Activated effector memory CD4-positive, alpha-beta T cell treated with anti-CD3 and anti-CD28 coated beads, Interleukin-2, amount 50 U/mL, for 16 hours (primary cell): ENCODE data around the gene CLCNKA.
"Not testable (repeated sequence)": the region's sequence is repeated elsewhere in the genome, so short reads cannot be mapped to it uniquely, and the experiment has no call there.

ENCODE experiments used
- DNase-seq: peaks from one replicate; pipeline ENCODE4 v3.0.0-alpha.2; 2020

The CLCNKA gene

DNA sequence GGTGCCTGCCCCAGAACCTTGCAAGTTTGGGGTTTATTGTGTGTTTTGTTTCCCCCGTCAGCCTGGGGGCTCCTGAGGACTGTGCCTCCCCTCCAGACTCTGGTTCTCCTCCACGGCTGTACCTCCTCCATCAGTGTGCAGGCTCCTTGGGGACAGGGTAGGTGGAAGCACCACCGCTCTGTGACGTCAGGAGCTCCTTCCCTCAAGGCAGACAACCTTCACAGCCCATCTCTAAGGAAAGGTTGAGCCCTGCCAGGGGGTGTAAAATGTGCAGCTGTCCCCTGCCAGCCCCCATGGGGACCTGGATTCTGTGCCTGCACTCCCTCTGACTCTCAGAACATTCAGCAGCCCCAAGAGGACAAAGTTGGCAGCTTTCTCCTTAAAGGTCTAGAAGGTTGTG lies 3.5 kb upstream of the CLCNKA start:
- no peak for DNase-seq

DNA sequence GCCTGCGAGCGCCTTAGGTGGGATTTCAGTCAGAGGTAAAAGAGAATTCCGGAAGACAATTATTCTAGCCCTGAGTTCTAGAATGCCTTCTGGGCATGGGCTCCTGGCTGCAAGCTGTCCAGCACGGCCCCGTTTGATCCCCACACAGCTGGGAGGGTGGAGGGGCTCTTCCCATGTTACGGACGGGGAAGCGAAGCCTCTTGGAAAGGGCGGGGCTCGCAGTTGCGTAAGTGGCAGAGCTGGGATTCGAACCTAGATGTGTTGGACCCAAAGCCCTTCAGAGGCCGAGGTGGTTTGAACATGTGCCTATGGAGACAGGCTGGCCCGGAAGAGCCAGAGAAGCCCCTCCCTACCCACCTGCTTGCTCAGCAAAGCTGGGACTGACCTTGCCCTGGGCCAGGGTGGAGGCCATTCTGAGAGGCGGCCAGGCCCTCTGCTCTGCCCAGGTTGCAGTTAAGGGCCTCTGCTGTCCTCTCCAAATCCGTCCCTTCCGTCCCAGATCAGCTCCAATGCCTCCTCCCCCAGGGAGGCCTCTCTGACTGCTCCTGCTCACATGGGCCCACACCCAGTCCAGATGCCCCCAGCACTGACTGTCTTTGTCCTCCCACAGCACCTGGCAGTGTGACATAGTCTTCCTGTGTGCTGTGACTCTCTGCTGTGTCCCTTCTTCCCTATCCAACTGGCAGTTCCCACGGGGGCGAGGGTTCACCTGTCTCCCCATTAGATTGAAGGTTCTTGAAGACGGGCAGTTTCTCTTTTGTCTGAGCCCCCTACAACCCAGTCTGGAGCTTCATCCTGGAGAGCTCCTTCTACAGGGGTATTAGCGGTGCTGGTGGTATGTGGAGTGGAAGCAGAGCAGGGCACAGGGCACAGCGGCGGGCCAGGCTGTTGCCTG lies 2.8 kb upstream of the CLCNKA start:
- DNase-seq = no peak

DNA sequence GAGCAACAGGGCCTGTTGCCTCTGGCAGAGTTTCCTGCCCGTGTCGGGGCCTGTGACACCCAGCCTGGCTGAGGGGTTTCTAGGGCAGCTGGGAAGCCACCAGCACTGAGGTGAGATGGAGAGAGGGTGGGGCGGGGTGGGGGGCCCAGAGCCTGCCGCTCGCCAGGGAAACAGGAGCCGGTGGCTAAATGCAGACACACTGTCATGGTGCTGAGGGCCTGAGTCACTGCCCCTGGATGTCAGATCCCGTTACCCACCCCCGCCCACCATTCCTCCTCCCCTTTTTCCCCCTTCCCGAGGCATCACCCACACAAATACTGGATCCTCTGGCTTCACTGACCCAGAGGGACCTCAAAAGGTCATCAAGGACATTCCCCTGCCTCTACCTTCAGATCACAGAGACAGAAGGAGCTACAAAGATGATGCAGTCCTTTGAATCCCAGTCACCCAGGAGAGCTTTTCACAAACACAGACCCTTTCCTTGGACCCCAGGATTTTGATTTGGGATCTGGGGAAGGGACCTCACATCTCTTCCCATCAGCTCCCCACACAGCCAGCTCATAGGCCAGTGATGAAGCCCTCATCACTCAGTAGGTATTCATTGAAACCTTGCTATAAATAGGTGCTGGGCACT lies 2.1 kb upstream of the CLCNKA start:
- no peak for DNase-seq

DNA sequence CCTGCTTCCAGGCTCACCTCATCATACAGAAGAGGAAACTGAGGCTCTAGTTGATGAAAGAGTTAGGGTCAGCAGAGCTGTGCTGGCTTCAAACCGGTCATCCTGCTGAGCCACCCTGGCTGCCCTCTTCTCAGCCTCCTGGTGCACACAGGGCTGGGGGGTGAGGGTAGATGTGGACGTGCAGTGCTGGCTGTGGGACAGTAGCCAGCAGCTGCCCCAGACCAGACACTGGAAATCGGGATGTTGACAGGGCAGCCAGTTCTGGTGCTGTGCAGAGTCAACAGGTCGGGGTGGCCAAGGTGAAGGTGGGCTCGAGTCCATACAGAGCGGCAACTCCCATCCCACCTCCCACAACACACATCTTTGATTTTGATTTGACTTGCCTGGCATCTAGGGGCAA lies 1.5 kb upstream of the CLCNKA start:
- DNase-seq = no peak

DNA sequence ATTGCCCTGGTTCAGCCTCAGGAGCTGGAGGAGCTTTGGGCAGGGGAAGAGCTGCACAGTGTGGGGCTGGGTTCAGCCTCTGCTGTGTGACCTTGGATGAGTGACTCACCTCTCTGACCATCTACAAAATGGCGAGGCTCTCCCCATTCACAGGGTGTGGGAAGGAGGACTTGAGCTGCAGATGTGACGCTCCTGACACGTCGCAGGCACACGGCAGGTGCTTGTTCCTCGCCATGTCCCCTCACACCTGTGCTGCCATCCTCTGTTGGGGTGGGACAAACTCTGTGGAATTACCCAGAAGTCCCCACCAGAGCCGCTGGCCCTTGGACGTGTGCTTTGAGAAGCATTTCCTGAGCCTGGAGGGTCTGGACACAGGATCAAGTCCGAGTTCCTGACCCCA lies 958 bp upstream of the CLCNKA start:
- DNase-seq = not testable (repeated sequence)

DNA sequence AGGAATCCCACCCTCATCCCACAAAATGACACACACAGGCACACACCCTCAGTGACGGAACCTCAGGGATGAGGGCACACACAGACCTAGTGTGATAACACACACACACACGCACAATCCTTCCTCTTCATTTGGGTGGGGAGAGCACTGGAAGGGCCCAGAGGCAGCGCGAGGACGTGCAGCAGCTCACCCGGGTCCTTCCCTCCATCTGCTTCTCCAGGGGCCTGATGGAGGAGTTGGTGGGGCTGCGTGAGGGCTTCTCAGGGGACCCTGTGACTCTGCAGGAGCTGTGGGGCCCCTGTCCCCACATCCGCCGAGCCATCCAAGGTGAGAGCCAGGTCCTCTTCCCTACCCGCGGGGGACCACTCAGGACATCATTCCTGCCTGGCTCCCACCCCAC lies 557 bp downstream of the CLCNKA start:
- no peak for DNase-seq

DNA sequence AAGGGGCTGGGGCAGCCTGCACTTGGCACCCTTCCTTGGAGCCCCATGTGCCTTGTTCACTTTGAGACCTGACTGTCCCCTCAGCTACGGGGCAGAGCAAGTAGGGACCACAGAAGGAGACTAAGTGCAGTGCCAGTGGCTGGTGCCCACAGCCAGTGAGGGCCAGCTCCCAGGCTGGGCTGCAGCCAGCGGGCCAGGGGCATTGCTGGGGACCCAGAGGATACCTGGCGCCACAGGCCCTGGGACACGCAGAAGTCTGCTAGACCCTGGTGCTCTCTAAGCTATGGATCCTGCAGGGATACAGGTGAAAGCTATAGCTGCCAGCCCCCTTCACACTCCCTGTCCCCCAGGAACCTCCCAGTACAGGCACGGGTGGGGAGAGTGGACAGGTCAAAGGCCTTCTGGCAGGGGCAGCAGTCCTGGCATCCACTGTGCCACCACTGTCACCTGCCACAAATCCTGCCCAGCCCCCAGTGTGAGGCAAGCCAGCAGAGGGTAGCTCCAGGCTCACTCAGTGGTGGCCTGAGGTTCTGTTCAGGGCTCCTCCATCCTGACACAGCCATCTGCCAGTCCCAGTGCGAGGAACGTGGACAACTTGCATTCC lies 1.3 kb downstream of the CLCNKA start:
- no peak for DNase-seq

DNA sequence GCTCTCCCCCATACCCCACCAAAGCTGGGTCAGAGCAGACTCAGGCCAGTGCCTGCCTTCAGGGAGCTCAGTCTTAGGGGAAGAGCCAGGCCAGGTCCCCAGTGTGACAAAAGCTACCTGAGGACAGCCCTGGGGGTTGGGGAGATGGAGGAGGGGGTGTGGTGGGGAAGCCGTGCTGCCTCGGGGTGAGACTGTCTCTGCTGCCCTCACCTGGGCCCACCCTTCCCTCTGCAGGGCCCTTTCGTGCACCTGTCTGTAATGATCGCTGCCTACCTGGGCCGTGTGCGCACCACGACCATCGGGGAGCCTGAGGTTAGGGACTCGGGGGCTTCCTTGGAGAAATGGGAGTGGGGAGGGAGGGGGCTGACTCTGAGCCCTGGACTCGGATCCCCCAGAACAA lies 4.5 kb downstream of the CLCNKA start:
- DNase-seq = not testable (repeated sequence)

DNA sequence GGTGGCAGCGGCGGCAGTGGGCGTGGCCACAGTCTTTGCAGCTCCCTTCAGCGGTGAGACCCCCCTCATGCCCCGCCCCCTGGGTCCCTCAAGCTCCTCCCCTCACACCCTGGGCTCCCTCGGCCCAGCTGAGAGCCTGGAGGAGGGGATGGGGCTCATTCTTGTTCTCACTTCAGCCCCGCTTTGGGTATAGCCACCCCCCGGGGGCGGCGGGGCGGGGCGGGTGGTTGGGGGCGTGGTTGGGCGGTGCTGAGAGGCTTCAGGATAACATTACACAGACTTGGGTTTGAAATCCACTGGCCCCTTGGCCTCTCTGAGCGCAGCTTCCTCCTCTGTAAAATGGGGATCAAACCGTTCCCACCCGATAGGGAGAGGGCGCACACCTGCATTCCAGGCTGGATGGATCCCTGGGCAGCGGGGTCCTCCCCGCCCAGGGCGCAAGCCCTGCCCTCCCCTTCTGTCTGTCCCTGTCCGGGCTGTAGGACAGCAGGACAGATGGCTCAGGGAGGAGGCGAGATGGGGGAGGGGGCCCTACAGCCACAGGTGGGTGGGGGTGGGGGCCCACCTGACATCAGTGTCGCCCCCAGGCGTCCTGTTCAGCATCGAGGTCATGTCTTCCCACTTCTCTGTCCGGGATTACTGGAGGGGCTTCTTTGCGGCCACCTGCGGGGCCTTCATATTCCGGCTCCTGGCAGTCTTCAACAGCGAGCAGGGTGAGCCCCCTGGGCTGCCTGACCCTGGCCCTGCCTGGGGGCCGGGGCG lies 5.1 kb downstream of the CLCNKA start:
- DNase-seq = peak; percentile 74

DNA sequence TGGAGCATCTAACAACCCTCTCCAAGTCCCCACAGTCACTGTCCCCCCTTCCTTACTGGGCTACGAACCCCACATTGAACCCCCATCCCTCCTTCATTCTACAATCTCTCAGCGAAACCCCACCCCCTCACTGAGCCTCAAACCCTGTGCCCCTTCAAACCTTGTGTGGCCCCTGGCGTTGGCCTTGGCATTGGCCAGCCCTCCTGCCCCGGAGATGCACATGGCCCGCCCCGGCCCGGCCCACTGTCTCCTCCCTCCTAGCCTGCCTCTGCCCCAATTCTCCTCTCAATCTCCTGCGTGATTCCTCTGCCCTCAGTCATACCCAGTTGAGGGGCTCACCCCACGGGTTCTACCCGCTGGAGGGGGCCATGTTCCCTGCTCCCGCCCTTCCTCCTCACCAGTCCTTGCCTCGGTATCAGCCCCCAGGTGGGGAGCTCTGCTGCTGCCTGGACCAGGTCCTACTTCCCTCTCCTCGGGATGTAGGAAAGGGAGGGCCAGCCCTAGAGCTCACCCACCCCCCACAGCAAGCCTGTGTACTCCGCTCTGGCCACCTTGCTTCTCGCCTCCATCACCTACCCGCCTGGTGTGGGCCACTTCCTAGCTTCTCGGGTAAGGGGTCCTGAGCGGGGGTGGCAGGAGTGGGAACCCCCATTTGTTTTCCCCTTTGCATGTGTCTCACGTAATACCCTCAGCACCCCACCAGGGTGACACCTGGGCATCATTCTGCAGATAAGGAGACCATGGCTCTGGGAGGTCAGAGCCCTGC lies 6.6 kb downstream of the CLCNKA start:
- DNase-seq = no peak

DNA sequence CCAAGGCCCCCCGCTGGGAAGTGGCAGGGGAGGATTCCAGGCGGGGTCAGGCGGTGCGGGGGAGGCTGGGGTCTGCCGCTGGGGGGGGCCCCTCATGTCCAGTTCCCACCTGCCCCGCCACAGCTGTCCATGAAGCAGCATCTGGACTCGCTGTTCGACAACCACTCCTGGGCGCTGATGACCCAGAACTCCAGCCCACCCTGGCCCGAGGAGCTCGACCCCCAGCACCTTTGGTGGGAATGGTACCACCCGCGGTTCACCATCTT lies 7.1 kb downstream of the CLCNKA start:
- not testable (repeated sequence) for DNase-seq

DNA sequence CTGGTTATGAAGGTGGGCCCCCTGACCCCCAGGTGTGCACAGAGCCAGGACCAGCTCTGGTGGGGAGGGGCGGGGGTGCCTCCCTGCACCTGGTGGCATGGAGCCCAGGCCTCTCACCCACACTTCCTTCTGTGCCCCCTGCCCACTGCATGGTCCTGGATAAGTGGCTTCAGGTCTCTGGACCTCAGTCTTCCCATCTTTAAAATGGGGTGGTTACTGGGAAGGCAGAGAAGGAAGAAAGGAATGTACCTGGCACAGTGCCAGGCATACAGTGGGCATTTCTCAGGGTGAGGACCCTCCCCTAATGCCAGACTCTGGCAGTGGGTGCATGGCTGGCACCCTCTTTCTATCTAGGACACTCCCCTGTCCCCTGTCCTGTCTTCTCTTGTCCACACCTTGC lies 7.5 kb downstream of the CLCNKA start:
- no peak for DNase-seq

DNA sequence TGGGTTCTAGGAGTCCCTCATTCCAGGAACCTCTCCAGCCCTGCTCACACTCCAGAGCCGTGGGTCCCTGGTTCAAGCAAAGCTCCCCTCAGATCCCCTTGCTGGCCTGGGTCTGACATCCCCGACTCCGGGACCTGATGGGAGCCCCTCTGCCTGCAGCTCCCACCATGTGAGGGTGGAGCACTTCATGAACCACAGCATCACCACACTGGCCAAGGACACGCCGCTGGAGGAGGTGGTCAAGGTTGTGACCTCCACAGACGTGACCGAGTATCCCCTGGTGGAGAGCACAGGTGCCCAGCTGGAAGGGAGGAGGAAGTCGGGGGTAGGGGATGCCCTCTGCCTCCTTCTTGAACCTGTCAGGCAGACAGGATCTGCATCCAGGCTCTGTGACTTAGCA lies 9.7 kb downstream of the CLCNKA start:
- no peak for DNase-seq

DNA sequence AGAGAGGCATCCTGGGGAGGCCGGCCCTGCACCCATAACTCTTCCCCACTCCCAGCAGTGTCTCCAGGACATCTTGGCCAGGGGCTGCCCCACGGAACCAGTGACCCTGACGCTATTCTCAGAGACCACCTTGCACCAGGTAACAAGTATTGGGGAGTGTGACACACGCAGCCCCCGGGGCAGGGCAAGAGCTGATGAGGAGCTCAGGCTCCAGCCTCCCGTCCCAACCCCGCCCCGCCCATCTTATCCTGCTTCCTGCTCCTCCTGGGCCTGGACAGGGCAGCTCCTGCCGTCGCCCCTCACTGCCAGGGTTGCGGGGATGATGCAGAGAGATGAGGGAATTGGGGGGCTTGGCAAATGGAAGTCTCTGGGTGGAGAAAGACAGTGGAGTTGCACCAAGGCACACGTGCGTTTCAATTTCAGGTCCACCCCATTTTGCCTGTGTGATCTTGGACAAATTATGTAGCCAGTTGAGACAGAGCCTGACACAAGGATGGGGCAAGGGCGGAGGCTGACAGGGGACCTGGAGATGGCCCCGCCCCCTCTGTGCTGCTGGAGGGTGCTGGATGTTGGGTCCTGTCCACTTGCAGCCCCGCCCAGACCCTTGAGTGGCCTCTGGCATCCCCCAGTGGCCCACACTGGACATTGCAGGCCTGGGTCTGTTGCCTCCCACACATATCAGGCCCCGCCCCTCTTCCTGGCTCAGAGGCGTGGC lies 10.7 kb downstream of the CLCNKA start:
- peak; percentile 82 for DNase-seq

DNA sequence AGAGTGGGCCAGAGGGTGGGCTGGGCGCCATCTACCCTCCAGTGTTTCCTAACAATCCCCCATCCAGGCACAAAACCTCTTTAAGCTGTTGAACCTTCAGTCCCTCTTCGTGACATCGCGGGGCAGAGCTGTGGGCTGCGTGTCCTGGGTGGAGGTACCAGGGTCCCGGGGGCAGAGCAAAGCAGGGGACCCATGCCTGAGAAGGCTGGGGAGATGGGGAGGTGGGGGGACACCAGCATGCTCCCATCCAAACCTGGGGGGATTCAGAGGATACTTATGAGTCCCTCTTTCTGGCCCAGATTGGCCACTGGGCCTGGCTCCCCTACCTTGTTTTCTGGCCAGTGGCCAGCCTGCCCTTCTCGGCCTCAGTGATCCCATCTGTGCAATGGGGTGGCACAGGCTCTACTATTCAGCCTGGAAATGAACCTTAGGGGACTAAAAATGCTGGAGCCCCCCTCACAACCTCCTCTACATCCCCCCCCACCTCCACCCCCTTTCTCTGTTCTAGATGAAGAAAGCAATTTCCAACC lies 11.3 kb downstream of the CLCNKA start:
- not testable (repeated sequence) for DNase-seq

DNA sequence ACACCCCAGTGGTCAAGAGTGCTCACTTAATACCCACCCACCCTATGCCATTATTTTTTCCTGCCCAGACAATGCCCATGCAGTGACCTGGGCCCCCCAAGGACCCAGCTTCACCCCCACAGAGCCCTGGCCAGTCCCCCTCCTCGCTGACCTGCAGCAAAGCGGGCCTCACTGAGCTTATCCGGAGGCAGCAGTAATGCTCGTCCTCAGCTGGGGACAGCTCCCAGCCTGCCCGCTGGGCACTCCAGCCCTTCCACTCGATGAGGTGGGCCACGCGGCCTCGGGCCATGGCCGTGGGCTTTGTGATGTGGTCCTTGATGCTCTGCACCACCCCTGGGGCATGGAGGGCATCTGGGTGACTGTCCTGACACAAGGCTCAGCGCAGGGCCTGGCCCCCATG lies 14.6 kb downstream of the CLCNKA start:
- not testable (repeated sequence) for DNase-seq

DNA sequence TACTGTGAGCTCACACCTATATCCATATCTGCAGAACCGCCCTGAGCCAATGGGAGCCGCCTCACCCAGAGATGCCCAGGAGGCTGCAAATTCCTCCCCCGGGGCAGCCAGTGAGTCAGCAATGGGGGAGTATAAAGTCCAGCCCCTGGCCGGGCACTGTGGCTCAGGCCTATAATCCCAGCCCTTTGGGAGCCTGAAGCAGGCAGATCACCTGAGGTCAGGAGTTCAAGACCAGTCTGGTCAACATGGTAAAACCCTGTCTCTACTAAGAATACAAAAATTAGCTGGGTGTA lies 16.7 kb downstream of the CLCNKA start:
- DNase-seq = no peak

DNA sequence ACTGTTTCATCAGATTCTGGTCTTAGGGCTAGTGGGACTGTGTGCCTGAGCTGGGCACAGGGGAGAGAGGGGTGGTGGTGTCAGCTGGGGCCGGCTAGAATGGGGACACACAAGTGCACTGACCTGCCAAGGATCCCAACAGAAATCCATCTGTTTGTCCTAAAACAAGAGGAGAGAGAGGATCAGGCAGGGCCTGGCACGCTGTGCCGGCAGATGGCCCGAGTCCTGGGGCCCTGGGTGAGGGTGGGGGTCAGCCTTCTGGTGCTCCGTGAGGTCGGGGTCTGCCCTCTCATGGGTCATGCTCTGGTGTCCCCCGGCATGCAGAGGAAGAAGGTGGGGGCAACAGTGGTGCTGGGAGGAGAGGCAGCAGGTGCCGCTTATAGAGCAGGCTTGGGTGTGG lies 18.0 kb downstream of the CLCNKA start:
- DNase-seq = not testable (repeated sequence)

DNA sequence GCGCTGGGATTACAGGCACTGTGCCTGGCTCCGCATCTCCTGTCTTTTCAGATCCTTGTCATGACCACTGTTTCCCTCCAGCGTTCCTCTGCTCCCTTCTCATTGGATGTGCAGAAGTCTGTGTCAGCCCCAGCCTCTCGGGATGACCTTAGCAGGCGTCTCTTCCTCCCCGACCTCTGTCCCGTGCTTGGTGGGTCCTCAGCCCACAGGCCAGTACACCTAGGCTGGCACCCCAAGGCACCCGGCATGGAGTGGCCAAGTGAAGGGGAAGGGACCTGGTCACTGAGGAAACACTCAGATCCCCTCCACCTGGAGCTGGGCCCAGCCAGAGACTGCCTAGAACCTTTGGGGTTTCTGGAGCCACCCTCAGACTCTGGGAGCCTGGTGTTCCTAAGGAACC lies 19.4 kb downstream of the CLCNKA start:
- no peak for DNase-seq

DNA sequence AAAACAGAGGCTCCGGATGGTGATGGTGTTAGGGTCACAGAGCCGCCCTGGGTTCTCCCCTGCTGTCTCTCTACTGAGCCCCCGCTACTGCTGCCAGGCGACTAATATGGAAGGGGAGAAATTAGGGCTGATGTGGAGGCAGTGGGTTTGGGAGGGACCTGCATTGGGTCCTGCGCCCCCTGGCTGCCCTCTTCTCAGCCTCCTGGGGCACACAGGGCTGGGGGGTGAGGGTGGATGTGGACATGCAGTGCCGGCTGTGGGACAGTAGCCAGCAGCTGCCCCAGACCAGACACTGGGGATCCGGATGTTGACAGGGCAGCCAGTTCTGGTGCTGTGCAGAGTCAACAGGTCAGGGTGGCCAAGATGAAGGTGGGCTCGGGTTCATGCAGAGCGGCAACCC lies 20.3 kb downstream of the CLCNKA start:
- no peak for DNase-seq

DNA sequence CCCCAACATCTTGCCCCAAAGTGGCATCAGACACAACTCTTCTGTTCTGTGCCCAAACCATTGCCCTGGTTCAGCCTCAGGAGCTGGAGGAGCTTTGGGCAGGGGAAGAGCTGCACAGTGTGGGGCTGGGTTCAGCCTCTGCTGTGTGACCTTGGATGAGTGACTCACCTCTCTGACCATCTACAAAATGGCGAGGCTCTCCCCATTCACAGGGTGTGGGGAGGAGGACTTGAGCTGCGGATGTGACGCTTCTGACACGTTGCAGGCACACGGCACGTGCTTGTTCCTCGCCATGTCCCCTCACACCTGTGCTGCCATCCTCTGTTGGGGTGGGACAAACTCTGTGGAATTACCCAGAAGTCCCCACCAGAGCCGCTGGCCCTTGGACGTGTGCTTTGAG lies 20.8 kb downstream of the CLCNKA start:
- DNase-seq = not testable (repeated sequence)

DNA sequence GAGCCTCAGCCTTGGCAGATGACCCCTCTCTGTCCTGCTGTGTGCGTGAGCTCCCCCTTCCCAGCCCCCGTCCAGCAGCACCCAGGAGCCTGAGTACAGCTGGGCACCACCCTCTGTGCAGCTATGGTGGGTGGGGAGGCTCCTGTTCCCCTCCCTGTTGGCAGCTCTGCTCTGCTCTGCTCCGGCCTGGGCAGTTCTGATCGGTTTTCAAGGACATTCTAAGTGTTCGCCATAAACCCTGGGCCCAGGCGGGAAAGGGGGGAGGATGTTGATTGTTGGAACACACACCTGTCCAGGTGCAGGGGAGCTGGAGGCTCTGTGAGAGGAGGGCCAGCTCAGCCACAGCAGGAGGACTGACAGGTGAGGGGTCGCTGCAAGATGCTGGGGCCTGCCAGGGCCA lies 21.7 kb downstream of the CLCNKA start, which contains the start of gene CLCNKB:
TSS of gene CLCNKB (plus strand) at position 262 of the 400 bp plus-strand sequence. CDS start 711 bp downstream, outside the sequence.
- no peak for DNase-seq
